Uterus (tissue), 2 donors: ENCODE results near the gene DPCD.

ENCODE experiments used
- POLR2A ChIP-seq, 2 donors: fragments of 450-650 bp; IDR thresholded peaks; one replicate each; pipeline ENCODE4 v1.6.1; 2016; ENCODE audit warnings: antibody characterized with exemption in 2 of 2, mild to moderate bottlenecking in 1 of 2, moderate library complexity in 1 of 2
- TF ChIP-seq, protein P1 (sequence below), 4 experiments: fragments of 200-600 bp in 2 of 4; fragments of 450-650 bp in 2 of 4; sonication (generic) in 2 of 4; IDR thresholded peaks; one replicate each; pipeline ENCODE4 v1.5.1; 2016 to 2019; ENCODE audit warnings: antibody characterized with exemption in 4 of 4, mild to moderate bottlenecking in 2 of 4, moderate library complexity in 1 of 4

GRCh38 chr10:101645659-101646058 lies 57.5 kb downstream of the DPCD start:
- TF ChIP-seq, protein P1, sequence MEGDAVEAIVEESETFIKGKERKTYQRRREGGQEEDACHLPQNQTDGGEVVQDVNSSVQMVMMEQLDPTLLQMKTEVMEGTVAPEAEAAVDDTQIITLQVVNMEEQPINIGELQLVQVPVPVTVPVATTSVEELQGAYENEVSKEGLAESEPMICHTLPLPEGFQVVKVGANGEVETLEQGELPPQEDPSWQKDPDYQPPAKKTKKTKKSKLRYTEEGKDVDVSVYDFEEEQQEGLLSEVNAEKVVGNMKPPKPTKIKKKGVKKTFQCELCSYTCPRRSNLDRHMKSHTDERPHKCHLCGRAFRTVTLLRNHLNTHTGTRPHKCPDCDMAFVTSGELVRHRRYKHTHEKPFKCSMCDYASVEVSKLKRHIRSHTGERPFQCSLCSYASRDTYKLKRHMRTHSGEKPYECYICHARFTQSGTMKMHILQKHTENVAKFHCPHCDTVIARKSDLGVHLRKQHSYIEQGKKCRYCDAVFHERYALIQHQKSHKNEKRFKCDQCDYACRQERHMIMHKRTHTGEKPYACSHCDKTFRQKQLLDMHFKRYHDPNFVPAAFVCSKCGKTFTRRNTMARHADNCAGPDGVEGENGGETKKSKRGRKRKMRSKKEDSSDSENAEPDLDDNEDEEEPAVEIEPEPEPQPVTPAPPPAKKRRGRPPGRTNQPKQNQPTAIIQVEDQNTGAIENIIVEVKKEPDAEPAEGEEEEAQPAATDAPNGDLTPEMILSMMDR (IDR thresholded peaks at IDR 0.05), result no peak
- TF ChIP-seq POLR2A (IDR thresholded peaks at IDR 0.05), result no peak
